ENCODE measurements around the gene CFTR. TPM values are rescaled to one million over a fixed set of nuclear protein-coding genes. Genes with fewer than 3 reads are reported as not detected.

Gene CFTR
- total and polyA plus RNA-seq, 2 donors (not counting 1 experiment from before 2014, with no cell fraction given): under 0.01 to 0.25 TPM

GRCh38 chr7:117616694-117617093 lies 136.9 kb downstream of the CFTR start:
- H3K27me3 ChIP-seq (ENCODE audit: control insufficient read depth, insufficient read depth, low read length): no peaks in the 10 kb centered on the region
- no peak for TF ChIP-seq CTCF (conservative IDR thresholded peaks at IDR 0.05 in 1 of 2, IDR thresholded peaks at IDR 0.05 in 1 of 2; ENCODE audit: low read depth in 1 of 2, low read length in 2 of 2)
- TF ChIP-seq EZH2 (IDR thresholded peaks at IDR 0.05; ENCODE audit: low read length, missing control alignments): no peak
- H4K20me1 ChIP-seq (ENCODE audit: control insufficient read depth, extremely low read depth, insufficient read depth, low read length): no peaks in the 10 kb centered on the region
- no peaks in the 10 kb centered on the region for H3K9me3 ChIP-seq (ENCODE audit: control insufficient read depth, insufficient read depth, low read depth, low read length)
- no peaks in the 10 kb centered on the region for H3K4me1 ChIP-seq (ENCODE audit: control insufficient read depth, extremely low read depth, insufficient read depth, low read length)
- no peaks in the 10 kb centered on the region for H3K79me2 ChIP-seq (ENCODE audit: control insufficient read depth, insufficient read depth, low read length)
- H3K27ac ChIP-seq (ENCODE audit: insufficient read depth, low read length): no peak overlapping the region
- DNase-seq (ENCODE audit: low read depth in 2 of 2): no peak
- H2AFZ ChIP-seq (ENCODE audit: low read length): no peak overlapping the region
- H3K36me3 ChIP-seq (ENCODE audit: control insufficient read depth, insufficient read depth, low read length): no peaks in the 10 kb centered on the region
- no peak overlapping the region for H3K4me2 ChIP-seq (ENCODE audit: extremely low read depth, insufficient read depth, low read length)
- H3K9ac ChIP-seq (ENCODE audit: insufficient read depth, low read length): no peak overlapping the region
- H3K4me3 ChIP-seq (replicated peaks in 1 of 4; ENCODE audit: control extremely low read depth in 1 of 4, insufficient read depth in 1 of 4, low read depth in 3 of 4, low read length in 4 of 4): no peak overlapping the region

DNA sequence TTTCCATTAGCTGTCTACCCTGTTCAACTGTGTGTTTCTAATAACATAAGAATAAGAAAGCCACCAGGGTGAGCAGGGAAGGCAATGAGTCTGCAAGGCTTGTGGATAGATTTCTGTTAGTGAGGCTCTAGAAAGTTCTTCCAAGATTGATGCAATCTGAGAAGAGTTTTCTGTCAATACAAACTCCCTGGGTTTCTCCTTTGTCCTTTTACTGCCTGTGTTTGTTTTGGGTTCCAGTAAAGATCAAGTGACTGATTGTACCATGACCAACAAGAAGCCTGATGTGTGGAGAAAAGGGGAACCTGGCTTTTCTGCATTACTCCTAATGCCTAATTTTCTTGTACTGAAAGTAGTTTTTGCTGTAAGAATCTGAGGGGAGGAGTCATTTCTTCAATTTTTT lies 139.9 kb downstream of the CFTR start:
- H3K4me2 ChIP-seq (ENCODE audit: extremely low read depth, insufficient read depth, low read length): no peak overlapping the region
- H3K27ac ChIP-seq (ENCODE audit: insufficient read depth, low read length): no peak overlapping the region
- H3K9ac ChIP-seq (ENCODE audit: insufficient read depth, low read length): no peak overlapping the region
- no peaks in the 10 kb centered on the region for H3K27me3 ChIP-seq (ENCODE audit: control insufficient read depth, insufficient read depth, low read length)
- no peak overlapping the region for H2AFZ ChIP-seq (ENCODE audit: low read length)
- no peaks in the 10 kb centered on the region for H3K9me3 ChIP-seq (ENCODE audit: control insufficient read depth, insufficient read depth, low read depth, low read length)
- no peak overlapping the region for H3K4me3 ChIP-seq (replicated peaks in 1 of 4; ENCODE audit: control extremely low read depth in 1 of 4, insufficient read depth in 1 of 4, low read depth in 3 of 4, low read length in 4 of 4)
- DNase-seq (ENCODE audit: low read depth in 2 of 2): no peak
- no peaks in the 10 kb centered on the region for H4K20me1 ChIP-seq (ENCODE audit: control insufficient read depth, extremely low read depth, insufficient read depth, low read length)
- no peaks in the 10 kb centered on the region for H3K4me1 ChIP-seq (ENCODE audit: control insufficient read depth, extremely low read depth, insufficient read depth, low read length)
- no peak for TF ChIP-seq EZH2 (IDR thresholded peaks at IDR 0.05; ENCODE audit: low read length, missing control alignments)
- TF ChIP-seq CTCF (conservative IDR thresholded peaks at IDR 0.05 in 1 of 2, IDR thresholded peaks at IDR 0.05 in 1 of 2; ENCODE audit: low read depth in 1 of 2, low read length in 2 of 2): no peak
- no peaks in the 10 kb centered on the region for H3K79me2 ChIP-seq (ENCODE audit: control insufficient read depth, insufficient read depth, low read length)
- no peaks in the 10 kb centered on the region for H3K36me3 ChIP-seq (ENCODE audit: control insufficient read depth, insufficient read depth, low read length)

GRCh38 chr7:117621075-117621618 lies 141.3 kb downstream of the CFTR start:
- no peak overlapping the region for H3K9ac ChIP-seq (ENCODE audit: insufficient read depth, low read length)
- no peak overlapping the region for H2AFZ ChIP-seq (ENCODE audit: low read length)
- TF ChIP-seq EZH2 (IDR thresholded peaks at IDR 0.05; ENCODE audit: low read length, missing control alignments): no peak
- no peak for TF ChIP-seq CTCF (conservative IDR thresholded peaks at IDR 0.05 in 1 of 2, IDR thresholded peaks at IDR 0.05 in 1 of 2; ENCODE audit: low read depth in 1 of 2, low read length in 2 of 2)

More at GRCh38 chr7:117621075-117621618, 141.3 kb downstream of the CFTR start:
- H4K20me1 ChIP-seq (ENCODE audit: control insufficient read depth, extremely low read depth, insufficient read depth, low read length): no peaks in the 10 kb centered on the region
- no peak overlapping the region for H3K27ac ChIP-seq (ENCODE audit: insufficient read depth, low read length)
- H3K4me1 ChIP-seq (ENCODE audit: control insufficient read depth, extremely low read depth, insufficient read depth, low read length): no peaks in the 10 kb centered on the region
- H3K79me2 ChIP-seq (ENCODE audit: control insufficient read depth, insufficient read depth, low read length): no peaks in the 10 kb centered on the region
- no peaks in the 10 kb centered on the region for H3K9me3 ChIP-seq (ENCODE audit: control insufficient read depth, insufficient read depth, low read depth, low read length)
- no peaks in the 10 kb centered on the region for H3K27me3 ChIP-seq (ENCODE audit: control insufficient read depth, insufficient read depth, low read length)
- no peak overlapping the region for H3K4me3 ChIP-seq (replicated peaks in 1 of 4; ENCODE audit: control extremely low read depth in 1 of 4, insufficient read depth in 1 of 4, low read depth in 3 of 4, low read length in 4 of 4)
- H3K36me3 ChIP-seq (ENCODE audit: control insufficient read depth, insufficient read depth, low read length): no peaks in the 10 kb centered on the region
- no peak for DNase-seq (ENCODE audit: low read depth in 2 of 2)
- no peak overlapping the region for H3K4me2 ChIP-seq (ENCODE audit: extremely low read depth, insufficient read depth, low read length)

All from fibroblast of lung (primary cell).